Right renal cortex interstitium (tissue), 3 donors: Measurements from ENCODE around the gene SRGAP1. TPM values are rescaled to one million over a fixed set of nuclear protein-coding genes. Genes with fewer than 3 reads are reported as not detected.
"Not testable (repeated sequence)": the region's sequence is repeated elsewhere in the genome, so short reads cannot be mapped to it uniquely, and the experiment has no call there.

ENCODE experiments used
- DNase-seq, 3 donors: peaks; one replicate each; pipeline ENCODE4 v3.0.0-alpha.2; 2013; ENCODE audit warnings: low read depth in 3 of 3, low spot score in 2 of 3
- polyA plus RNA-seq, 3 donors: library from polyadenylated mRNA; unstranded; fragments of 120-200 nt; gene quantifications; one replicate each; pipeline ENCODE4 v1.2.1, GENCODE V29; 2013; ENCODE audit not compliant: insufficient read length in 3 of 3

The SRGAP1 gene
- polyA plus RNA-seq, 3 donors = 21.7 to 24.0 (median 21.9) TPM

- no peak for DNase-seq
Observed at GRCh38 chr12:64029013-64029857, 184.7 kb downstream of the SRGAP1 start.

GRCh38 chr12:64030155-64030554 lies 185.7 kb downstream of the SRGAP1 start:
- no peak for DNase-seq

GRCh38 chr12:64034056-64034455 lies 189.6 kb downstream of the SRGAP1 start:
- DNase-seq = not testable (repeated sequence)

- DNase-seq = no peak
Observed at GRCh38 chr12:64034901-64035576, 190.5 kb downstream of the SRGAP1 start.

GRCh38 chr12:64036414-64036813 lies 191.9 kb downstream of the SRGAP1 start:
- no peak for DNase-seq

- DNase-seq = no peak
Observed at GRCh38 chr12:64039281-64039871, 194.9 kb downstream of the SRGAP1 start.

GRCh38 chr12:64042911-64043310 lies 198.4 kb downstream of the SRGAP1 start:
- no peak for DNase-seq

GRCh38 chr12:64044191-64044590 lies 199.7 kb downstream of the SRGAP1 start:
- no peak for DNase-seq

GRCh38 chr12:64051057-64051456 lies 206.6 kb downstream of the SRGAP1 start:
- no peak for DNase-seq

- no peak for DNase-seq
Observed at GRCh38 chr12:64053117-64053516, 208.6 kb downstream of the SRGAP1 start.

GRCh38 chr12:64054079-64054520 lies 209.6 kb downstream of the SRGAP1 start:
- DNase-seq = no peak

GRCh38 chr12:64056741-64057140 lies 212.2 kb downstream of the SRGAP1 start:
- DNase-seq = no peak

GRCh38 chr12:64057706-64058105 lies 213.2 kb downstream of the SRGAP1 start:
- DNase-seq = no peak

- DNase-seq = no peak
Observed at GRCh38 chr12:64058541-64059265, 214.2 kb downstream of the SRGAP1 start.

GRCh38 chr12:64059685-64060084 lies 215.2 kb downstream of the SRGAP1 start:
- no peak for DNase-seq

- DNase-seq = no peak
Observed at GRCh38 chr12:64061868-64062375, 217.4 kb downstream of the SRGAP1 start.

GRCh38 chr12:64063121-64063520 lies 218.6 kb downstream of the SRGAP1 start:
- DNase-seq = no peak

- no peak for DNase-seq
Observed at GRCh38 chr12:64064240-64064639, 219.7 kb downstream of the SRGAP1 start.

- no peak for DNase-seq
Observed at GRCh38 chr12:64064706-64065105, 220.2 kb downstream of the SRGAP1 start.

- no peak for DNase-seq
Observed at GRCh38 chr12:64065881-64066451, 221.5 kb downstream of the SRGAP1 start.
